C4-2B (cell line): ENCODE measurements around the gene MT1M.
"Not testable (repeated sequence)": the region's sequence is repeated elsewhere in the genome, so short reads cannot be mapped to it uniquely, and the experiment has no call there.

Experiments used
- H3K27ac ChIP-seq: fragments of 450-650 bp; 2 replicates; pipeline ENCODE4 v1.5.1; 2017
- ZFX ChIP-seq: fragments of 450-650 bp; IDR thresholded peaks from 2 replicates; pipeline ENCODE4 v1.6.1; 2017
- TF ChIP-seq, protein P1 (sequence below): fragments of 450-650 bp; conservative IDR thresholded peaks from 2 replicates; pipeline ENCODE4 v1.5.1; 2017; ENCODE audit warnings: mild to moderate bottlenecking

The MT1M gene

DNA sequence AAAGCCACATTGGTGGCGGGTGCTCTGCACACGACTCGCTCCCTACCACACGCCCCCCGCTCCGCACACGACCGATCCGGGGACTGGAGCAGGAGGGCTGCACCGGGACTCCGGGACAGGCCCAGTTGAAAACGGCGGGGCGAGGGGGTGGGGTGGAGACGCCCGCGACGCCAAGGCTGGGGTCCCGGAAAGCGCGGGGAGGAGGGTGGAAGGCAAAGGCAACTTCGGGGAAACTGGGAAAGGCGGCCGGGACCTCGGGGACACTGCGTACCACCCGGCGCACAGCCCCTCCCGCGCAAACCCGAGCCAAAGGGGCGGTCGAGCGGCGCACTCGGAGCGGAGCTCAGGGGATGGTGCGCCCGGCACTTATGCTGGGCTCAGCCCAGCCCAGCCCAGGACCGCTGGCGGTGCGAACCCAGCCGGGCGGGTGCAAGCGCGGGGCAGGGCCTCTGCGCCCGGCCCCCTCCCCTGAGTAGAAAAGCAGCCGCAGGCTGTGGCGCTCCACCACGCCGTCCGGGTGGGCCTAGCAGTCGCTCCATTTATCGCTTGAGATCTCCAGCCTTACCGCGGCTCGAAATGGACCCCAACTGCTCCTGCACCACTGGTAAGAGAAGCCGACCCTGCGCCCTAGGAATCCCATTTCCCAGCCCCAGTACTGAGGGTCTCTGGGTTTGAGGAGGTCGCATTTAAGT lies at the start of gene MT1M:
Gene MT1M (plus strand): TSS at position 504 of the 692 bp plus-strand sequence. CDS start 73 bp downstream, at position 577.
- TF ChIP-seq, protein P1, sequence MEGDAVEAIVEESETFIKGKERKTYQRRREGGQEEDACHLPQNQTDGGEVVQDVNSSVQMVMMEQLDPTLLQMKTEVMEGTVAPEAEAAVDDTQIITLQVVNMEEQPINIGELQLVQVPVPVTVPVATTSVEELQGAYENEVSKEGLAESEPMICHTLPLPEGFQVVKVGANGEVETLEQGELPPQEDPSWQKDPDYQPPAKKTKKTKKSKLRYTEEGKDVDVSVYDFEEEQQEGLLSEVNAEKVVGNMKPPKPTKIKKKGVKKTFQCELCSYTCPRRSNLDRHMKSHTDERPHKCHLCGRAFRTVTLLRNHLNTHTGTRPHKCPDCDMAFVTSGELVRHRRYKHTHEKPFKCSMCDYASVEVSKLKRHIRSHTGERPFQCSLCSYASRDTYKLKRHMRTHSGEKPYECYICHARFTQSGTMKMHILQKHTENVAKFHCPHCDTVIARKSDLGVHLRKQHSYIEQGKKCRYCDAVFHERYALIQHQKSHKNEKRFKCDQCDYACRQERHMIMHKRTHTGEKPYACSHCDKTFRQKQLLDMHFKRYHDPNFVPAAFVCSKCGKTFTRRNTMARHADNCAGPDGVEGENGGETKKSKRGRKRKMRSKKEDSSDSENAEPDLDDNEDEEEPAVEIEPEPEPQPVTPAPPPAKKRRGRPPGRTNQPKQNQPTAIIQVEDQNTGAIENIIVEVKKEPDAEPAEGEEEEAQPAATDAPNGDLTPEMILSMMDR = no peak
- no peak for TF ChIP-seq ZFX
- no peak within 1 kb of the TSS for H3K27ac ChIP-seq

DNA sequence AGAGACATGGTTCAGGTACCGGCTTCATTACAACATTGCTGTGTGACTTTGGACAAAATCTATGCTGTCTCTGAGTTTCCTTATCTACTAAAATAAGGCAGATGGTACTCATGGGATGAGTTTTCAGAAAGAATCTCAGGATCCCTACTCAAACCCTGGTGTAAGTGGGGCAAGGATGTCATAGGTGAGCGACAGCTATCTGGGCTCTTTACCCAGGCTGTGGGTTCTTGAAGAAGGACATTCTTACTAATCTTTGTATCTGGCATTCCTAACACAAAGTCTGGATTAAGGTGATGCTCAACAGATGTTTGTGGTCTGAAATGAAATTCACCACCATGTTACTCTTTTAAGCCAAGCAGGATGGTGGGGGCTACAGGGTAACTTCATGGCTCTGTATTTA lies 49.5 kb upstream of the MT1M start:
- not testable (repeated sequence) for H3K27ac ChIP-seq

DNA sequence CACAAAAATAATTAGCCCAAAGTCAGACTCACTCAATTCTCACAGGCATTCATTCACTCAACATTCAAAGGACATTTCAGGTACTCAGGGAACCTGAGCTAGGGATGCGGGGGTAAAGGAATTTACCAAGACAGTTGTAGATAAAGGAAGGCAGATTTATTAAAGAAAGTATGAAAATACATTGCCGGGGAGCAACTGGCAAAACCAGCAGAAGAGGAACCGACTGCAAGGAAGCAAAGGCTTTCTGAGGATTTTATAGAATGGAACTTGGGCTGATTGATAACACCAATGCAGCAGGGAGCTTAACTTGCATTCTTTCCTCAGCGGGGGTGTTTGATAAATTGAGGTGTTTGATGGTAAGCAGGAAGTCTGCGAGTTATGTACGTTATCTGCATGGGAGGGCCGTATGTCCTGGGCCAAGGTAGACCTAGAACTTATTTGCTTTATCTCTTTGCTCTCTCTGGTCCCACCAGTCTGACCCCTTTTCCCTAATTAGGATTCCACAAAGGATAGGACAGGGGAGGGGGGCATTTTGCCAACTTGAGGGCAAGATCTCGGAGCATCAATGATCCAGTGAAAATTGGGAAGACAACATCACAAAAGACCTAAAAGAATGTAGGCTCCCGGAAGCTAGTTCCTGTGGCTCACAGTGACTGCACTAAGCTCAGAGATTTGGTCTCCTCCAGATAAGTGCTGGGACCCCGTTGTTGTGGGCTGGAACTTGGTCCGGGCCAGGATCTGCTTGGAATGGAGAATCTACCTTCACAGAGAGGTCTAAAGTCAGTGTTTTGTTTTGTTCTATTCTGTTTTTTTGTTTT lies 48.9 kb upstream of the MT1M start:
- no peak overlapping the region for H3K27ac ChIP-seq
- no peak for TF ChIP-seq ZFX
- TF ChIP-seq, protein P1 = no peak

DNA sequence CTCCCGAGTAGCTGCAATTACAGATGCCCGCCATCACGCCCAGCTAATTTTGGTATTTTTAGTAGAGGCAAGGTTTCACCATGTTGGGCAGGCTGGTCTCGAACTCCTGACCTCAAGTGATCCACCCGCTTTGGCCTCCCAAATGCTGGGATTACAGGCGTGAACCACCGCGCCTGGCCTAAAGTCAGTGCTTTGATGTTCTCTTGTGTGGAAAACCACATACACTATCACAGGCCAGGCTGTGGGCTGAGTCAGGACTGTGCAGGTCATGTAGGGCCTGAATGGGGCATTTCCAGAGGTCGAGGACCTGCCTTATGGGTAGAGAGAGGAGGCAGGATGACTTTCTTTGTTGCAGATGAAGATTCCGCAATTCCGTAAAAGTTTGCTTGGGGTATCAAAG lies 48.2 kb upstream of the MT1M start:
- no peak for TF ChIP-seq ZFX
- TF ChIP-seq, protein P1 = no peak
- no peak overlapping the region for H3K27ac ChIP-seq

DNA sequence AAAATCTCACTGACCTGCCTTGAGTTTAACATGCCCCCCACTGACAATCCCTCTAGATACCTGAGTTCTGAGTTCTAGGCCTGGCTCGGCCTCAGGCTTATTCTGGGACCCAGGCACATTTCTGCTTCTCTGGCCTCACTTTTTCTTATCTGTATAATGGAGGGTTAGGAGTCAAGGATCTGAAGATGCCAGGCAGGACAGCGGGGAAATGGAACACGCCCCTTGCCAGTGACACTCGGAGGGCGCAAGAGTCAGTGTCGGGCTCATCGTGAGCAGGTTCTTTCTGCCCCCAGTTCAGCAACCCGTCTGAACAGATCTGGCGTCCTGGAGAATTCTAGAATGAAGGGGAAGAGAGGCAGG lies 43.7 kb upstream of the MT1M start:
- no peak for TF ChIP-seq ZFX
- TF ChIP-seq, protein P1 = no peak
- no peak overlapping the region for H3K27ac ChIP-seq

DNA sequence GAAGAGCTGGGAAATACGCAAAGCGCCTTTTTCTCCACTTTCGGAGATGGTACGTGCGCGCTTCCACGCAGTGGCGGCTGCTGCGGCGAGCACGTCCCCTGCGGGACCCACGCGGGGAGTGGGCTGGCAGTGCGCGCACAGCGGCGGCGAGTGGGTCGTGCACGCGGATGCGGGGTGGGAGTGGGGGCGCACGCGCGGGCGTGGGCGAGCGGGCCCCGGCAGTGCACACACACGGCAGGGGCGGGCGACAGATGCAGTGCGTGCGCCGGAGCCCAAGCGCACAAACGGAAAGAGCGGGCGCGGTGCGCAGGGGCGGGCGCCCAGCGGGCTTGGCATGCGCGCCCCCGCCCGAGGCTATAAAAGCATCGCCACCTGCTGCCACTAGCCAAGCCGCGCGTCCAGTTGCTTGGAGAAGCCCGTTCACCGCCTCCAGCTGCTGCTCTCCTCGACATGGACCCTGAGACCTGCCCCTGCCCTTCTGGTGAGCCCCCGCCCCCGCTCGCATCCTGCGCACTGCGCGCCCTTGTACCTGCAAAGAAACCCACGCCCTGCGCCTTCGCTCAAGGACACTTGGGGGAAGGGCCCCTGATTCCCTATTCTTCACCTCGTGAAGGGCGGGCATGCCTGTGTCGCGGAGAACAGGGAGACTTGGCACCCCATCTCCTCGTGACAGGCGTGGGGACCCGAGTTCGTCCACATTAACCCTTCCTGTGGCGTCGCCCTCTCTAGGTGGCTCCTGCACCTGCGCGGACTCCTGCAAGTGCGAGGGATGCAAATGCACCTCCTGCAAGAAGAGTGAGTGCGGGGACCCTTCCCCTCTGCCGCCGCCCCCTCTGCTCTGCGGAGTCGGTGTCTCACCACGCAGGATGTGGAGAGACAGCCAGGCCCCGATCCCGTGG lies 43.1 kb upstream of the MT1M start, which contains the start of gene MT3:
Gene MT3 (plus strand): TSS at position 388 of the 899 bp plus-strand sequence. CDS start 63 bp downstream, at position 451.
- no peak for TF ChIP-seq ZFX
- TF ChIP-seq, protein P1 = peak; percentile 9

DNA sequence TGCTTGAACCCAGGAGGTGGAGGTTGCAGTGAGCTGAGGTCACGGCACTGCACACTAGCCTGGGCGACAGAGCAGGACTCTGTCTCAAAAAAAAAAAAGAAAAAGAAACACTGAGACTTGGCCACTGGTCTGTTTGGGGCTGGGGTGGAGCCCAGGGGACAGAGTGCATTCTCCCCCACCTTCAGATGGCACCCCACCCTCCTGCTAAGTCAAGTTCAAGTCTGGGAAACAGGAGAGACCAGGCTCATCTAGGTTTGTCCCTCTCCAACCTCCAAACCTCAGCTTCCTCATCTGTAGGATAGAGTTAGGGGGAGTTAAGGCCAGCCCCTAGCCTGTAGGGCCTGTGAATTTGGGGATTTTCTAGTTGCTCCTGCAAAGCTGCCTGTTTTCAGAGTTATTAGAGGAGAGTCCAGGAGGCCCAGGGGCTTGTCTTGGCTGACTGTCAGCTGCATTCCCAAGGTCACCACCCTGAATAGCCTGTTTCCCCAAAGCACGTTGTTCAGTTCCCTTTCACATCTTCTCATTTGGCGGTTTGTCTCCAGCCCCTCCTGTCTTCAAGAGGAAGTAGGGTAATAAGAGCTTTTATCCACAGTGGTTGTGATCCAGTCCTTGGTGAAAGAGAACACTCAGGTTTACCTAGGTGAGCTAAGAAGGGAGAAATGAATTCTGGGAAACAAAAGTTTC lies 40.9 kb upstream of the MT1M start:
- TF ChIP-seq ZFX = no peak
- TF ChIP-seq, protein P1 = no peak
- no peak overlapping the region for H3K27ac ChIP-seq

More for the DNA sequence above, 43.1 kb upstream of the MT1M start, which contains the start of gene MT3:
- H3K27ac ChIP-seq = no peak within 1 kb of the TSS
